Tibial nerve (tissue), 4 donors: Measurements from ENCODE around the gene ABCA13. TPM values are rescaled to one million over a fixed set of nuclear protein-coding genes. Genes with fewer than 3 reads are reported as not detected.

ENCODE experiments used
- DNase-seq, 2 donors: peaks; one replicate each; pipeline ENCODE4 v3.0.0-alpha.2; 2019; ENCODE audit warnings: low spot score in 2 of 2
- H3K27ac ChIP-seq, 4 donors: fragments of 200-600 bp; sonication (generic) in 3 of 4; one replicate each; pipeline ENCODE4 v1.5.1; 2017 to 2019; ENCODE audit warnings: mild to moderate bottlenecking in 1 of 4
- H3K27me3 ChIP-seq, 2 donors: fragments of 200-600 bp; sonication (generic) in 1 of 2; one replicate each; pipeline versions ENCODE4 v1.5.1 to v1.6.0; 2017 to 2019
- H3K36me3 ChIP-seq, 3 donors: fragments of 200-600 bp; sonication (generic); one replicate each; pipeline ENCODE4 v1.5.1; 2018 to 2019
- H3K4me1 ChIP-seq, 4 donors: fragments of 200-600 bp; sonication (generic) in 3 of 4; one replicate each; pipeline ENCODE4 v1.5.1; 2017 to 2019
- H3K4me3 ChIP-seq, 4 donors: fragments of 200-600 bp; sonication (generic) in 3 of 4; one replicate each; pipeline ENCODE4 v1.5.1; 2017 to 2019; ENCODE audit warnings: mild to moderate bottlenecking in 1 of 4, moderate library complexity in 1 of 4
- H3K9me3 ChIP-seq, 4 donors: fragments of 200-600 bp; sonication (generic) in 3 of 4; one replicate each; pipeline ENCODE4 v1.5.1; 2017 to 2019
- CTCF ChIP-seq, 5 experiments: fragments of 200-600 bp in 3 of 5; fragments of 450-650 bp in 2 of 5; sonication (generic) in 3 of 5; IDR thresholded peaks; one replicate each; pipeline ENCODE4 v1.5.1; 2016 to 2019; ENCODE audit warnings: antibody characterized with exemption in 5 of 5, mild to moderate bottlenecking in 3 of 5, moderate library complexity in 2 of 5
- EP300 ChIP-seq, 2 donors: sonication (generic); formaldehyde crosslinking; IDR thresholded peaks; one replicate each; pipeline ENCODE4 v1.6.1; 2017; ENCODE audit warnings: antibody characterized with exemption in 2 of 2, mild to moderate bottlenecking in 1 of 2
- POLR2A ChIP-seq, 2 donors: fragments of 450-650 bp; IDR thresholded peaks; one replicate each; pipeline ENCODE4 v1.6.1; 2017; ENCODE audit warnings: antibody characterized with exemption in 2 of 2, mild to moderate bottlenecking in 2 of 2, moderate library complexity in 2 of 2
- WGBS, 2 donors: methylation state at CpG; one replicate each; pipeline ENCODE4 v1.1.5; 2018; 5-methylcytosine and 5-hydroxymethylcytosine counted together
- total RNA-seq, 4 donors: library from RNA; depleted of rRNA; stranded (reverse); fragments of >200 nt; gene quantifications; one replicate each; pipeline ENCODE4 v1.1.0, GENCODE V29; 2016

The ABCA13 gene
- total RNA-seq, 4 donors from 2014 or later, result 0.90 to 4.6 (median 3.6) TPM

GRCh38 chr7:48161407-48162125, 9.7 kb upstream of the ABCA13 start:
- Histone ChIP-seq H3K27ac (no peak overlapping the region), H3K9me3 (peaks cover 0 to 11% (median 0%) of the 10 kb centered on the region in 4 donors)
- TF ChIP-seq EP300 (IDR thresholded peaks at IDR 0.05) (no peak), POLR2A (IDR thresholded peaks at IDR 0.05) (no peak), CTCF (IDR thresholded peaks at IDR 0.05) (no peak)

GRCh38 chr7:48165157-48165556, 6.1 kb upstream of the ABCA13 start:
- 71 to 79% methylated on average over 2 of the region's 2 CpGs for WGBS, 2 donors
- H3K27ac ChIP-seq, result no peak overlapping the region
- no peak for TF ChIP-seq CTCF (IDR thresholded peaks at IDR 0.05)
- TF ChIP-seq POLR2A (IDR thresholded peaks at IDR 0.05), result no peak
- no peak for TF ChIP-seq EP300 (IDR thresholded peaks at IDR 0.05)
- H3K36me3 ChIP-seq, result no peaks in the 10 kb centered on the region
- H3K27me3 ChIP-seq, result no peaks in the 10 kb centered on the region
- H3K4me1 ChIP-seq, result no peaks in the 10 kb centered on the region
- DNase-seq, result no peak
- H3K4me3 ChIP-seq, result no peak overlapping the region
- H3K9me3 ChIP-seq, result peaks cover 0 to 11% (median 0%) of the 10 kb centered on the region in 4 donors

More at GRCh38 chr7:48161407-48162125, 9.7 kb upstream of the ABCA13 start:
- WGBS, 2 donors, result 62 to 90% methylated on average over 1 of the region's 1 CpG
- Histone ChIP-seq H3K4me3 (no peak overlapping the region), H3K36me3 (no peaks in the 10 kb centered on the region), H3K4me1 (no peaks in the 10 kb centered on the region), H3K27me3 (no peaks in the 10 kb centered on the region)
- no peak for DNase-seq

- peaks cover 0 to 1% (median 0%) of the 10 kb centered on the region in 4 donors for H3K9me3 ChIP-seq
- no peaks in the 10 kb centered on the region for H3K4me1 ChIP-seq
- H3K27ac ChIP-seq, result no peak overlapping the region
- no peaks in the 10 kb centered on the region for H3K36me3 ChIP-seq
- no peak for DNase-seq
- WGBS, 2 donors, result 59 to 89% methylated on average over 2 of the region's 2 CpGs
- no peaks in the 10 kb centered on the region for H3K27me3 ChIP-seq
- TF ChIP-seq POLR2A (IDR thresholded peaks at IDR 0.05) (no peak), EP300 (IDR thresholded peaks at IDR 0.05) (no peak), CTCF (IDR thresholded peaks at IDR 0.05) (no peak)
- no peak overlapping the region for H3K4me3 ChIP-seq
Measured at GRCh38 chr7:48168159-48168558, 3.1 kb upstream of the ABCA13 start.

- no peak overlapping the region for H3K27ac ChIP-seq
- no peaks in the 10 kb centered on the region for H3K27me3 ChIP-seq
- no peak for DNase-seq
- TF ChIP-seq EP300 (IDR thresholded peaks at IDR 0.05), result no peak
- no peak for TF ChIP-seq CTCF (IDR thresholded peaks at IDR 0.05)
- no peak for TF ChIP-seq POLR2A (IDR thresholded peaks at IDR 0.05)
- no peaks in the 10 kb centered on the region for H3K9me3 ChIP-seq
- H3K4me3 ChIP-seq, result no peak overlapping the region
- no peaks in the 10 kb centered on the region for H3K4me1 ChIP-seq
- 68 to 76% methylated on average over 3 of the region's 3 CpGs for WGBS, 2 donors
- H3K36me3 ChIP-seq, result no peaks in the 10 kb centered on the region
Measured at GRCh38 chr7:48170506-48170905, 752 bp upstream of the ABCA13 start.

- no peak for DNase-seq
- Histone ChIP-seq H3K9me3 (no peaks in the 10 kb centered on the region), H3K36me3 (no peaks in the 10 kb centered on the region), H3K4me1 (no peaks in the 10 kb centered on the region), H3K27ac (no peak overlapping the region), H3K4me3 (no peak overlapping the region), H3K27me3 (no peaks in the 10 kb centered on the region)
- no peak for TF ChIP-seq CTCF (IDR thresholded peaks at IDR 0.05)
- no peak for TF ChIP-seq EP300 (IDR thresholded peaks at IDR 0.05)
- TF ChIP-seq POLR2A (IDR thresholded peaks at IDR 0.05), result no peak
Measured at GRCh38 chr7:48173313-48173712, 2.1 kb downstream of the ABCA13 start.
